Measurements from ENCODE around the gene TOM1.
"Not testable (repeated sequence)": the region's sequence is repeated elsewhere in the genome, so short reads cannot be mapped to it uniquely, and the experiment has no call there.

TOM1 gene

DNA sequence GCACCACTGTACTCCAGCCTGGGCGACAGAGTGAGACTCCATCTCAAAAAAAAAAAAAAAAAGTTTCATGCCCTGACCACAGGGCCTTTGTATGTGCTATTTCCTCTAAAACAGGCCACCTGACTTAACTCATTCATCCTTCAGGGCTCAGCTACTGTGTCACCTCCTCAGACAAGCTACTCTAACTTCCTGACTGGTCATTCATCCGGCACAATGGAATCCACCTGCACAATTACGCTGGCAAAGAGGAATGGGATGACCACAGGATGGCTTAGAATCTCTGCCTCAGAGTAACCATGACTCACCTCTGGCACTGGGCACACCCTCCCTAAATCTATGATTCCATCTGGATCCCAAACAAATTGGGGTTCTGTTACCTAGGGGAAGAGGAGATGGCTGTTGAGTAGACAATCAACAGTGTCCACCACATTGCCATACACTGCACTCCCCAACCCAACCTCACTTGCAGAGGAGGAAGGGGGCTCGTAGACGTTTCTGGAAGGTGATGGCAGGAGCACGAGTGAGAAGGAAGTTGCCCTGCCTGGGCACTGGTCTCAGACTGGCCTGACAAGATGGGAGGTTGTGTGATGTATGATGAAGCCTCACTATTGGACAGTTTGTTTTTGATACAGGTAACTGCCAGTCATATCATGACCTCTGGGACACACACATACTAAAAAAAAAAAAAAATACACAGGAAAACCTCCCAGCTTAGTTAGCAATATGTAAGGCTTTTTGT, 58.4 kb downstream of the TOM1 start:
- H3K36me3 ChIP-seq (ENCODE audit: control insufficient read depth, insufficient read depth, low read length), result no peaks in the 10 kb centered on the region
- H3K4me3 ChIP-seq (replicated peaks; ENCODE audit: low read depth, low read length), result no peak overlapping the region
- TF ChIP-seq, protein P1, sequence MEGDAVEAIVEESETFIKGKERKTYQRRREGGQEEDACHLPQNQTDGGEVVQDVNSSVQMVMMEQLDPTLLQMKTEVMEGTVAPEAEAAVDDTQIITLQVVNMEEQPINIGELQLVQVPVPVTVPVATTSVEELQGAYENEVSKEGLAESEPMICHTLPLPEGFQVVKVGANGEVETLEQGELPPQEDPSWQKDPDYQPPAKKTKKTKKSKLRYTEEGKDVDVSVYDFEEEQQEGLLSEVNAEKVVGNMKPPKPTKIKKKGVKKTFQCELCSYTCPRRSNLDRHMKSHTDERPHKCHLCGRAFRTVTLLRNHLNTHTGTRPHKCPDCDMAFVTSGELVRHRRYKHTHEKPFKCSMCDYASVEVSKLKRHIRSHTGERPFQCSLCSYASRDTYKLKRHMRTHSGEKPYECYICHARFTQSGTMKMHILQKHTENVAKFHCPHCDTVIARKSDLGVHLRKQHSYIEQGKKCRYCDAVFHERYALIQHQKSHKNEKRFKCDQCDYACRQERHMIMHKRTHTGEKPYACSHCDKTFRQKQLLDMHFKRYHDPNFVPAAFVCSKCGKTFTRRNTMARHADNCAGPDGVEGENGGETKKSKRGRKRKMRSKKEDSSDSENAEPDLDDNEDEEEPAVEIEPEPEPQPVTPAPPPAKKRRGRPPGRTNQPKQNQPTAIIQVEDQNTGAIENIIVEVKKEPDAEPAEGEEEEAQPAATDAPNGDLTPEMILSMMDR (IDR thresholded peaks at IDR 0.05; ENCODE audit: insufficient read depth, low read length, poor library complexity, severe bottlenecking), result no peak
- no peaks in the 10 kb centered on the region for H3K27me3 ChIP-seq (replicated peaks; ENCODE audit: control insufficient read depth, insufficient read depth, low read length)
- DNase-seq (ENCODE audit: extremely low read depth, insufficient read length), result no peak

DNA sequence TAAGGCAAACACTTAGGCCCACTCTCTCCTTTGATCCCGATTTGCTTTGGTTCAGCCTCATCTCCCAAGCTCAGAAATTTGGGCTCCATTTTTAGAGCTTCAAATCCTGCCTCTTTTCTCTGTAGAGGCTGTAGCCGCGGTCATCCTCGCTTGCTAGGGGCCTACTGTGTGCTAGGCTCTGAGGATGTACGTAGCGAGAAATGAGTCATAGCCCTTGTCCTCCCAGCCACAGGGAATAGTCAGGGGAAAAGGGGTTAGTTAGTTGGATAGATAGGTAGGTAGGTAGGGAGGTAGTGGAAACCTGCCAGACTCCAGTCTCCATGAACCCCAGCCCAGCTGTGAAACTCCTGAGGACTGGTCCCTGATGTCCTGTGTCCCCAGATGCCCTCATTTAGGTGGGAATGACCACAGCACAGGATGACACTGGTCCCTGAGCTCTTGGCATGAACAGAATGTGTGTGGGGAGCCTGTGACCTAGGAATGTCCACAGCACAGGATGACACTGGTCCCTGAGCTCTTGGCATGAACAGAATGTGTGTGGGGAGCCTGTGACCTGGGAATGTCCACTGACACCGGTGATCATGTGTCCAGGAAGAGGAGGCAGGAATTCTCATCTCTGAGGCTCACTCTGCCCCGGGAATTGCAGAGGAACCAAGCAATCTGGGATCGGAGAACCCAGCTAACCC, 59.8 kb downstream of the TOM1 start:
- H3K27me3 ChIP-seq (replicated peaks; ENCODE audit: control insufficient read depth, insufficient read depth, low read length), result no peaks in the 10 kb centered on the region
- no peak overlapping the region for H3K4me3 ChIP-seq (replicated peaks; ENCODE audit: low read depth, low read length)
- TF ChIP-seq, protein P1 (IDR thresholded peaks at IDR 0.05; ENCODE audit: insufficient read depth, low read length, poor library complexity, severe bottlenecking), result no peak
- no peaks in the 10 kb centered on the region for H3K36me3 ChIP-seq (ENCODE audit: control insufficient read depth, insufficient read depth, low read length)
- DNase-seq (ENCODE audit: extremely low read depth, insufficient read length), result no peak

DNA sequence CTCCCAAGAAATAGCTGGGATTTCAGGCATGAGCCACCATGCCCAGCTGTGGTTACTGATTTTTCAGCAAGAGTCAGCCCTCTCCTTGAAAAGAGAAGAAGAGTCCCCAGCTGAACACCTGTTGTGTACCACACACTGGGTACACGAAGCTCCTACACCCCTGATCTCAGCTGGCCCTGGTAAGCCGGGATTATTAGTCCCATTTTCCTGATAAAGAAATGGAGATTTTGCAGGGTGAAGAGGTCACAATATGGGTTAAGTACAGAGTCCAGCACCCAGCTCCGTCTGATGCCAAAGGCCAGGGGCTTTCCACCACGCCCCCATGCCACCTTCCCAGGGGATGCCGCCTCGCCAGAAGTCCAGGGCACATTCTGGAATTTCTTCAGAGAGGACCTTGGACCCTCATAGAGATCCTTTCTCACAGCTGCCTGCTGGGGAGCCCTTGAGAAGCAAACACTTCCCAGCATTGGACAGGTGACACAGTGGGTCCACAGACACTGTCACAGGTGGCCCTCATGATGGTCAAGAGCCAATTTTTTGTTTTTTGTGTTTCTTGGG, 61.4 kb downstream of the TOM1 start:
- TF ChIP-seq, protein P1 (IDR thresholded peaks at IDR 0.05; ENCODE audit: insufficient read depth, low read length, poor library complexity, severe bottlenecking), result no peak
- H3K27me3 ChIP-seq (replicated peaks; ENCODE audit: control insufficient read depth, insufficient read depth, low read length), result no peaks in the 10 kb centered on the region
- no peak overlapping the region for H3K4me3 ChIP-seq (replicated peaks; ENCODE audit: low read depth, low read length)
- no peak for DNase-seq (ENCODE audit: extremely low read depth, insufficient read length)
- H3K36me3 ChIP-seq (ENCODE audit: control insufficient read depth, insufficient read depth, low read length), result no peaks in the 10 kb centered on the region

DNA sequence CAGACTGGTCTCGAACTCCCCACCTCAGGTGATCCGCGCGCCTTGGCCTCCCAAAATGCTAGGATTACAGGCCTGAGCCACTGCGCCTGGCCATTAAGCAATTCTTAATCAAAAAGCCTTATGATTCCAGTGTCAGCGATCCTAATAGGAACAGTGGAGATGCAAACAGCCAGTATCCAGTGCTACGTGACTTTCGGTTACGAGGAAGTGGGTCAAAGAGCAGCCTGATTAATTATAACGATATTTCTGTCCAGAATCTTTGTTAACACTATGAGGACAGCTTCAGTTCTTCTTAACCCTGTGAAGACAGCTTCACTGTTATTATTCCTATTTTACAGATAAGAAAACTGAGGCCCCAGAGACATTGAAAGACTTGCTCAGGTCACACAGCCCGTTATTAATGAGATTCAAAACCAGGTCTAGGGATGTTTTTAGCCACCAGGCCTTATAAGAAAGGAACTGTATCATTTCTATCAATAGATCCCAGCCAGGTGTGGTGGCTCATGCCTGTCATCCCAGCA, 63.9 kb downstream of the TOM1 start:
- H3K36me3 ChIP-seq (ENCODE audit: control insufficient read depth, insufficient read depth, low read length), result no peaks in the 10 kb centered on the region
- TF ChIP-seq, protein P1 (IDR thresholded peaks at IDR 0.05; ENCODE audit: insufficient read depth, low read length, poor library complexity, severe bottlenecking), result no peak
- no peak for DNase-seq (ENCODE audit: extremely low read depth, insufficient read length)
- no peaks in the 10 kb centered on the region for H3K27me3 ChIP-seq (replicated peaks; ENCODE audit: control insufficient read depth, insufficient read depth, low read length)
- no peak overlapping the region for H3K4me3 ChIP-seq (replicated peaks; ENCODE audit: low read depth, low read length)

DNA sequence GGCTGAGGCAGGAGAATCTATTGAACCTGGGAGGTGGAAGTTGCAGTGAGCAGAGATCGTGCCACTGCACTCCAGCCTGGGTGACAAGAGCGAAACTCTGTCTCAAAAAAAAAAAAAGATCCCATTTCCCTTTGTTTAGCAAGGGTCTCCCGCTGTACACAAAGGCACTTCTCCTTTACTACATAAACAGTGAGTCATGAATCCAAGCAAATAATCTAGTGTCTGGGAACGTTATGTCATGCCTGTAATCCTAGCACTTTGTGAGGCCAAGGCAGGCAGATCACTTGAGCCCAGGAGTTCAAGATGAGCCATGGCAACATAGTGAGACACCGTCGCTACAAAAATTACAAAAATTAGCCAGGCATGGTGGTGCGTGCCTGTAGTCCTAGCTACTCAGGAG, 64.5 kb downstream of the TOM1 start:
- not testable (repeated sequence) for H3K27me3 ChIP-seq (replicated peaks; ENCODE audit: control insufficient read depth, insufficient read depth, low read length); DNase-seq (ENCODE audit: extremely low read depth, insufficient read length); H3K36me3 ChIP-seq (ENCODE audit: control insufficient read depth, insufficient read depth, low read length); H3K4me3 ChIP-seq (replicated peaks; ENCODE audit: low read depth, low read length)

DNA sequence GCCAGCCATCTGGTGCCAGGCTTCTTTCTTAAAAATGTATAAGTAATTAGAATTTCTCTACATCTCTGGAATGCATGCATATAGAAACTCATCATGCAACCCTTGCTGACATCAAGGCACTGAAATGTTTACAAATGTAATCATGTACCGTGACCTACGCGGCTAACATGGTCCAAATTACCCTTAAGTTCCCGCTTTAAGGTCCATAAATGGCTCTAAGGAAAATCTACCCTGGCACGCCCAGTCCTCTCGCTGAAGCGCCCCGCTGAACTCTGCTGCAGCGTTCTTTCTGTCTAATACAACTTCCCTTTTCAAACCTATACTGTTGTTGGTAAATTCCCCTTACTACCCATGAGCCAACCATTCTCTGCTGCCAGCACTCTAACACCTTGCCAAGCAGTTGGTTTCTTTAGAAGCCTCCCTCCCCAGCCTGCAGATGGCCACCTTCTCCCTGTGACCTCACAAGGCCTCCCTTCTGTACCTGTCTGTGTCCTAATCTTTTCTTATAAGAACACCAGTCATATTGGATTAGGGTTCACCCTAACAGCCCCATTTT, 67.7 kb downstream of the TOM1 start:
- TF ChIP-seq, protein P1 (IDR thresholded peaks at IDR 0.05; ENCODE audit: insufficient read depth, low read length, poor library complexity, severe bottlenecking), result peak; percentile 15
- Histone ChIP-seq H3K4me3 (replicated peaks; ENCODE audit: low read depth, low read length) (no peak overlapping the region), H3K36me3 (ENCODE audit: control insufficient read depth, insufficient read depth, low read length) (no peaks in the 10 kb centered on the region), H3K27me3 (replicated peaks; ENCODE audit: control insufficient read depth, insufficient read depth, low read length) (no peaks in the 10 kb centered on the region)
- no peak for DNase-seq (ENCODE audit: extremely low read depth, insufficient read length)
